GM18499 (cell line): ENCODE measurements around the gene SPATA2L.
"Not testable (repeated sequence)": the region's sequence is repeated elsewhere in the genome, so short reads cannot be mapped to it uniquely, and the experiment has no call there.

Experiments used
- ATAC-seq: cut with Tn5 transposase; IDR thresholded peaks from one replicate; pipeline ENCODE4 v1.9.1; 2021; ENCODE audit warnings: moderate number of reproducible peaks; ENCODE audit not compliant: insufficient read depth, unreplicated experiment

SPATA2L gene

DNA sequence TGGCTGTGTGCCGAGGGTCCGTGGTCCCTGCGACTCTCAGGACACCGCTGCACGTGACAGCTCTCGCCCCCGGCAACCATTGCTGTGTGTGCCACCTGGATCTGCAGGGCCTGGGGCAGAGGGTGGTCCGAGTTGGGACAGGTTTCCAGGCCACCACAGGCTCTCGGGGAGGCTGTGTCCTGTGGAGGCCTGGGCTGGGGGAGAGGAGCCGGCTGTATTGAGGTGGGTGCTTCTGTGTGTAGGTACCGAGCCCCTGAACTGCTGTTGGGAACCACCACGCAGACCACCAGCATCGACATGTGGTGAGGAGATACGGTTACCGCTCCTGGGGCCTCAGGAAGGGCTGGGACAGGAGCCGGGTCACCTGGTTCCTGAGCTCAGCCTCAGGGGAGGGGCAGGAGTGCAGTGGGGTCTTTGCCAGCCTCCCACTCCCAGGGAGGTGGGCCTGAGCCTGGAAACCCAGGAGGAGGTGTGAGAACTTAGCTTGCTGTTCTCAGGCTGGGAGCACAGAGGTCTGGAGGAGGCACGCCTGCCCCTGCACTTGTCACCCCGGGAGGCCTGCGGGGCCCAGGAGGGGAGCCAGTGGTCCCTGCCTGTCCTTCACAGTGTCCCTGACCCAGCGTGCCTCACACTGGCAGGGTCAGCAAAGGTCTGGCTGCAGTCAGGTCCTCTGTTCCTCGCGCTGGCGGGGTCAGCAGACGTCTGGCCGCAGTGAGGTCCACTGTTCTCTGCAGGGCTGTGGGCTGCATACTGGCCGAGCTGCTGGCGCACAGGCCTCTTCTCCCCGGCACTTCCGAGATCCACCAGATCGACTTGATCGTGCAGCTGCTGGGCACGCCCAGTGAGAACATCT, 7.3 kb downstream of the SPATA2L start:
- no peak for ATAC-seq

DNA sequence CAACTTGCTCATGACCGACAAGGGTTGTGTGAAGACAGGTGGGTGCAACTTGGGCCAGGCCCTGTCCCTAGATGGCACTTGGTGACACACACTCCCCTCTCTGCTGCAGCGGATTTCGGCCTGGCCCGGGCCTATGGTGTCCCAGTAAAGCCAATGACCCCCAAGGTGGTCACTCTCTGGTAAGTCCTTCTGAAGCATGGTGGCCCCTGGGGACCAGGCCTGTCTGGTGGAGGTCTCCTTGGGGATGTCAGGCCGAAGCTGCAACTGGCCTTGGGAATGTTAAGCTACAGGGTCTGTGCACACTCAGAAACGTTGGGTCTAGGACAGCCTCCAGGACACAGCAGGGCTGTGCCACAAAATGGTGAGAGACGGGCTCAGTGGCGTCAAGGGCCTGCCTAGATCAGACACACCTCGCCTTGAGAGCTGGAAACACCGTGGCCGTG, 8.2 kb downstream of the SPATA2L start:
- ATAC-seq = no peak

DNA sequence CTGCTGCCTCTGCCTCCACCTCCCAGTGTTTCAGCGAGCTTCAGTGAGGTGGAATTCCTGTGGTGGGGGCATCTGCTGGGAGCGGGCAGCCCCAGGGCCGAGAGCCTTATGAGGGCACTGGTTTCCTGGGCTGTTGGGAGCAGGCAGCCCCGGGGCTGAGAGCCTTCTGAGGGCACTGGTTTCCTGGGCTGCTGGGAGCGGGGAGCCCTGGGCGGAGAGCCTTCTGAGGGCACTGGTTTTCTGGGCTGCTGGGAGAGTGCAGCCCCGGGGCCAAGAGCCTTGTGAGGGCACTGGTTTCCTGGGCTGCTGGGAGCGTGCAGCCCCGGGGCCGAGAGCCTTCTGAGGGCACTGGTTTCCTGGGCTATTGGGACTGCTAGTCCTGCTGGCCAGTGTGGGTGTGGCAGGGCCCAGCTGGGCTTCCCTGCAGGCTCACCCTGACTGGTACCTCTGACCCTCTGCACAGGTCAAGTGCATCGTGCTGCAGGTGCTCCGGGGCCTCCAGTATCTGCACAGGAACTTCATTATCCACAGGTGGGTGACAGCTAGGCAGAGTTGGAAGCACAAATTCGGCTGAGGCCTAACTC, 9.4 kb downstream of the SPATA2L start:
- ATAC-seq = no peak

DNA sequence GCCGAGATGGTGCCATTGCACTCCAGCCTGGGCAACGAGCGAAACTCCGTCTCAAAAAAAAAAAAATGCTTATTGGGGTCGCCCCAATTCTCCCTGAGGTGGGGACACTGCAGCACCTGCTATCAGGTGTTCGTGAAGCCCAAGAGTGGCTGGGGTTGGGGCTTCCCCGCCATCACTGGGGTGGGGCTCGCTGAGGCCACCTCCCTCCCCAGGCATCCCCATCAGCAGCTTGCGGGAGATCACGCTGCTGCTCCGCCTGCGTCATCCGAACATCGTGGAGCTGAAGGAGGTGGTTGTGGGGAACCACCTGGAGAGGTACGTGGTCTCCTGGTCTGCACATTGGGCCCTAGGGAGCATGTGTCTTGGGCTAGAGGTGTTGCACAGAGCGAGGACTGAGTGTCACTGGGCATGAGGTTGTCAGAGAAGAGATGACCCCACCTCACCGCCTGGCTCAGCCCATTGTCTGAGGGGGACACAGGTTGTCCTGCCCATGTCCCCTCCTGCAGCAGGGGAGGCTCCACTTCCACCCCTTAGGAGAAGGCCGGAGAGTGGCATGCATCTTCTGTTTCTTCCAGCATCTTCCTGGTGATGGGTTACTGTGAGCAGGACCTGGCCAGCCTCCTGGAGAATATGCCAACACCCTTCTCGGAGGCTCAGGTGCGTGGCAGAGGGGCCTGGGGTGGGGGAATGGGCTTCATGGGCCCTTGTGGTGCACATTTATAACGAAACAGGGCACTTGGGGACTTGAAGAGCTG, 10.1 kb downstream of the SPATA2L start:
- no peak for ATAC-seq

DNA sequence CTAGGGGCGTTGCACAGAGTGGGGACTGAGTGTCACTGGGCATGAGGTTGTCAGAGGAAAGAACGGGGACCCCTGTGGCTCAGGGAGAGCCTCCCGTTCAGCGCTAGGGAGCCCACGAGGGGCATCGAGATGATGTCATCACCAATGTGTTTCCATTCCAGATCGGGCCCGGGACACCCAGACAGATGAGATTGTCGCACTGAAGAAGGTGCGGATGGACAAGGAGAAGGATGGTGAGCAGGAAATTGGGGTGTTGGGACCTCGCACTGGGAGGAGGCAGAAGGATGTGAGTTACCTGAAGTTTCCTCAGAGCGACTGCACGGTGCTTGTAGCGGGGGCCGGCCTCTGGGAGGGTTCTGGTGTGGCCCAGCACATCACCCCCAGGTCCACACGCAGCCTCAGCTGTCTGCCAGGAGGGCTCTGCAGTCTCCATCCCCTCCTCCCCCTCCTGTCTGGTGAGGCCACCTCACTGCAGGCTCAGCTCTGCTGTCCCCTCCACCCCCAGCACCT, 11.1 kb downstream of the SPATA2L start:
- no peak for ATAC-seq

DNA sequence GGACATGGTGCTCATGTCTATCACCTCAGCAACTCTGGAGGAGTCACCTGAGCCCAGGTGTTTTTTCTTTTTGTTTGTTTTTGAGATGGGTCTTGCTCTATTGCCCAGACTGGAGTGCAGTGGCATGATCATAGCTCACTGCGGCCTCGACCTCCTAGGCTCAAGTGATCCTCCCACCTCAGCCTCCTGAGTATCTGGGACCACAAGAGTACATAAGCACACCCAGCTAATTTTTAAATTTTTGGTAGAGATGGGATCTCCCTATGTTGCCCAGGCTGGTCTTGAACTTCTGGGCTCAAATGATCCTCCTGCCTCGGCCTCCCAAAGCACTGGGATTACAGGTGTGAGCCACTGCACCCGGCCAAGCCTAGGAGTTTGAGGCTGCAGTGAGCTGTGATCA, 11.9 kb downstream of the SPATA2L start:
- ATAC-seq = not testable (repeated sequence)

DNA sequence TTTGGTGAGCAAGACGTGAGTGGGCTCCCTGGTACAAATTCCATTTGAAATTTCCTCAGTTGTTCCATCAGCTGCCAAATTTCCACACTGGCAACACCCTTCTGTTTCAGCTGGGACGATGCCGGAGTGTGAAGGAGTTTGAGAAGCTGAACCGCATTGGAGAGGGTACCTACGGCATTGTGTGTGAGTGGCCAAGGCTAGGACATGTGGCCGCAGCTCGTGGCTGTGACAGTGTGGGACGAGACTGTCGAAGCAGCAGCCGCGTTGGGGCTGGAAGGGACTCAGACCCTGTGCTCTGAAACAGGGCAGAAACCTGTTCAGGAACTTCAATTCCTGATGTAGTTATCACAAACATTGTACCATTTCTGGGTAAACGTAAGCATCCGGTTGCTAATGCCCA, 12.4 kb downstream of the SPATA2L start:
- ATAC-seq = no peak

DNA sequence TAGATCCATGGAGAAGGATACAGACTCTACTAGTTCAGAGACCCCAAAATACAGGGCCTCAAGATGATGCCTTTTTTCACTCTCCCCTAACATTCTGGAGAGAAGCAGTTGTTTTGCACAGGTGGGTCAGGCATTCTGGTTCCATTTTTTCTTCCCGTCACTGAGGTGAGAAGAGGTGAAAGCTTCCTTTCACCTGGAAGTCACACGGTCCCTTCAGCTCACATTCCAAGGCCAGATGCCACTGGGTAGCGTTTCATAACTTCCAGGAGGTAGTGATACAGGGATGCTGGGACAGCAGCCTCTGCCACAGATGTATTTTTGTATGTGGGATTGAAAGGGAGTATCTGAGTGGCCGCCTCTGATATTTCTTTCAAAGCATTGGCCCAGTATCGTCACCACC, 13.1 kb downstream of the SPATA2L start:
- no peak for ATAC-seq

DNA sequence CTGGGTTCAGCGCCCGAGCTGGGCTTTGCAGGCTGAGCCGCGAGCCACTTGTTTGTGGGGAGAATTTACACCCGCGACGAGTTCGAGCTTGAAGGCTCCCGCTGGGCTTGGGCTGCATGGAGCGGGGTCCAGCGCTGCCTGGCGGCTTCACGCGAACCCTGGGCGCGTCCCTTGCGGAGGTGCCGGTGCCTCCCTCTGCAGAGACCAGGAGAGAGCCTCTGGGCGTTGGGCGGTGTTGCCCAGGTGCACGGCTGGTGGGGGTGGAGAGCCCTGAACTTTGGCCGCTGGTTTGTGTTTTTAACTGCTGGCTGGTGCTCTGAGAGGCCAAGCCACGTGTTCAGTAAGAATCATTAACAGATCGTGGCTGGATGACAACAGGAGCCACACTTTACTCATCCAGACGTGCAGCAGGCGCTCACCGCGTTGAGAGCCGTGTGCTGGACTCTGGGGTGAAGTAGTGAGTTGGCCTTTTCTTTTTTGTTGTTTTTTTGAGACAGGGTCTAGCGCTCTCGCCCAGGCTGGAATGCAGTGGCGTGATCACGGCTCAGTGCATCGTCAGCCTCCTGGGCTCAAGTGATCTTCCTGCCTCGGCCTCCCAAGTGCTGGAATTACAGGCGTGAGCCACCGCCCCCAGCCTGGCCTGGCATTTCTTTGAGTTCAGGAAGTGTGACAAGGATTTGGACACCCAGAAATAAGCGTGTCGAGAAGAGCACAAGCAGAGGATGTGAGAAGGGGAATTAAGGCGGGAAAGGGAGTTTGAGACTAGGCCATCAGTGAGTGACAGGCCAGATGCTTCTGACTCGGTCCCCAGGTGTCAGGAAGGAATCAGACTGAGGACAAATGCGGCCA, 14.2 kb downstream of the SPATA2L start:
- peak; percentile 11 for ATAC-seq

DNA sequence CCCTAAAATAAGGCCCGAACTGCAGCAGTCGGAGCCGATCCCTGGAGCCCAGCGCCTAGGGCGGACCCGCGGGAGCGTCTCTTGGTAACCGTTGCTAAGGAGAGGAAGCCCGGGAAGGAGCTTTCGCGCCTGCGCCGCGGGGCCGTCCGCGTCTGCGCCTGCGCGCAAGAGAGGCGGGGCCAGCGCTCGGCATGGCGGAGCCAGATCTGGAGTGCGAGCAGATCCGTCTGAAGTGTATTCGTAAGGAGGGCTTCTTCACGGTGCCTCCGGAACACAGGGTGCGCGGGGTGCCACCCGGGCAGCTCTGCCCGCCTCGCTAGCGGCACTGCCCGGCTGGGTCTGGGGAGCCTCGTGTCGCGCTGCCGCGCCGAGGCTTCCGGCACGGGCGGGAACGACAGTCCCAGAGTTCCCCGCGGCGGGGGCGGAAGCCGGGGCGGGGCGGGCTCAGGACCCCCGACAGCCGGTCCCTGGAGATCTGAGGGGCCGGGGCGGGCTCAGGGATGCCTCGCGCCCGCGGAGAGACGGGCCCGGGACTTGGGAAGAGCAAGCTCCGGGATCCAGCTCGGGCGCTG, 14.9 kb downstream of the SPATA2L start, which contains the start of gene CDK10:
Gene CDK10 (plus strand): TSS at position 170 of the 572 bp plus-strand sequence. CDS start 22 bp downstream, at position 192.
- ATAC-seq = peak; percentile 47

DNA sequence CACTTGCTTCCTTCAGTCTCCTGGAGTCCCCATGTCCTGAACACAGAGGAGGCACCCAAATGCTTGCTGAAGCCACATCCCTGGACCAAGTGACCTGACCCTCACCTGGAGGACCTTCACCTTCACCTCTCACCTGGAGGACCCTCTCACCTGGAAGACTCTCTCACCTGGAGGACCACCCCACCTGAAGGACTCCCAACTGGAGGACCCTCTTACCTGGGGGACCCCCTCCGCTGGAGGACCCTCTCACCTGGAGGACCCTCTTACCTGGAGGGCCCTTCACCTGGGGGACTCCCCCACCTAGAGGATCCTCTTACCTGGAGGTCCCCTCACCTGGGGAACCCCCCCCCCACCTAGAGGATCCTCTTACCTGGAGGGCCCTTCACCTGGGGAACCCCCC, 15.6 kb downstream of the SPATA2L start:
- ATAC-seq = no peak

DNA sequence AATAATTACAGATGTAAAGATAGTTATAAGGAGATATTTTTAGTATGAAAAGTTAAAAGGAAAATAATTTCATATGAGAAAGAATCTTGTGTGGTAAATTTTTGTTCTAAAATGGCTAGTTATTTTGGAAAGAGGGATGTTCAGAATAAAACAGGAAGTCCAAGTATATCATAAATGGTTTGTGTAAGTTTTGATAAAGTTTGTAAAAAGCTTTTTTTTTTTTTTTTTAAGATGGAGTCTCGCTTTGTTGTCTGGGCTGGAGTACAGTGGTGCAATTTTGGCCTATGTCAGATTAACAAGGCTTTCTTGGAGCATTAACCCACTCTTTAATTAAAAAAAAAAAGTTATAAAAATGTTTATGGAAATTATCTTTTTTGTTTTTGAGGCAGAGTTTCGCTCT, 23.2 kb downstream of the SPATA2L start:
- ATAC-seq = no peak

DNA sequence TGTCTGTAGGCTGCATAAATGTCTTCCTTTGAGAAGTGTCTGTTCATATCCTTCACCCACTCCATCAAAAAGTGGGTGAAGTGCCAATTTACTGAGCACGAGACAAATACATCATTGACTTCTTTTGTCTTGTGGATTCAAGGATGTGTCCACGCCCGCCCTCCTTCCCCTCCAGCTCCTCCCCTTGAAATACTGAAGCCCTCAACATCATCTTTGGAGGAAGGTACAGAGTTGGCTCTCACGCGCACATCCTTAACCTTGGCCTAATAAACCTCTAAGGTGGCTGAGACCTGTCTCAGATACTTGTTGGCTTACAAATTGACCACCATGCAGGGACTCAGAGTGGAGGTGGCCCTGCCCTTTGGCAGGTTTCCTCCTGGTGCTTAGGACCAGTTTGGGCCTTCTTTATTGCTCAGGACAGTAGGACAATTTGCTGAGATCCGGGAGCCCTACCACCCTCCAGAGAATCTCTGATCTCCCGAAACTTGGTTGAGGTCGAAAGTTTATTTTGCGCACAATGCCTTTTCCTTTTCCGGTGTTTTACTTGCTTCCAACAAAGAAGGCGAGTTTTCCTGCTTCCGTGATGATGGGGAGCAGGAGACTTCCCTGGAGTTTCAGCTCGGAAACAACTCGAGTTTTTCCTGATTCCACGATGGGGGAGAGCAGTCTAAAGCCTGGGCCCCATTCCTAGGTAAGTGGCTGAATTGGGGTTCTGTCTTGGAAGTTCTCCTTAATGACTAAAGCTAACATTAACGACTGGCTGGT, 29.1 kb downstream of the SPATA2L start:
- ATAC-seq = no peak

DNA sequence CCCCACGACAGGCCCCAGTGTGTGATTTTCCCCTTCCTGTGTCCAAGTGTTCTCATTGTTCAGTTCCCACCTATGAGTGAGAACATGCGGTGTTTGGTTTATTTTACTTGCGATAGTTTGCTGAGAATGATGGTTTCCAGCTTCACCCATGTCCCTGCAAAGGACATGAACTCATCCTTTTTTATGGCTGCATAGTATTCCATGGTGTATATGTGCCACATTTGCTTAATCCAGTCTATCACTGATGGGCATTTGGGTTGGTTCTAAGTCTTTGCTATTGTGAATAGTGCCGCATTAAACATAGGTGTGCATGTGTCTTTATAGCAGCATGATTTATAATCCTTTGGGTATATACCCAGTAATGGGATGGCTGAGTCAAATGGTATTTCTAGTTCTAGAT, 29.9 kb downstream of the SPATA2L start:
- ATAC-seq = not testable (repeated sequence)

DNA sequence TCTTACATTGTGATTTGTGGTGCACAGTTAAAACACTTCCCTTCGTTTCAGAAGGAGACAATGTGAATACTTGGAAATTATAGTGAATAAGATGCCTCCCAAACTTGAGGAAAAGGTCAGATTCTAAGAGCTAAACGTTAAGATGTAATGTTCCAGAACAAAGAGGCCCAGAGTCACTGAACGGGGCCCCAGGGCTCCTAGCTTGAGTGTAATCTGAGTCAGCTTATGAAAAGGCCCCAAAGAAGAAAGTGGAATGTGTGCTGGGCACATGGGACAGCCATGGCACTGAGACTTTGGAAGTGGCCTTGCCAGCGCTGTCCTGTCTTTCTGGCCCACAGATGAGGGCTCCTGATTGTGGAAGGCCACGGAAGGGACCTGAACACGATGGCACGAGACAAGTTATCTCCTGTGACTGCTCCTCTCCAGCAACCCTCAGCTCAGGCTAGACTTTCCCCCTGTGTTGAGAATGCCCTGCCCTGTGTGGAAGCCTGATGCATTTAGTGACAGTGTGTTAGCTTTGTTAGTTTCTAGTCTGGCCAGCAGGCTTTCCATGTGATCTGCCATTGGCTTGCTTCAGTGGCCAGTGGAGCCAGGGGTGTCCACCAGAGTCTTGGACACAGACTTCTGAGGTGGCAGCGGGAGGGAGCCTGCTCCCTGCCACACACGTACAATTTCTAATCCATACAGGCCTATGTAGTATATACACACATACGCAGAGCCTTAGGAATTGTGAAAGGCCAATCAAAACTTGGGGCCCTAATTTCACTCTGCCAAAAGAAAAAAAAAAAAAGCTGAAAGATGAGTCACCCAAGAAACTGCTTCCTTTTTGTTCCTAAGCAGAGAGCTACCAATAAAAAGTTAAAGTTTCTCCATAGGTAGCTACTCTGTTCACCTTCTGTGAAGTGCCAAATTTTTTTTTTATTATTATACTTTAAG, 30.7 kb downstream of the SPATA2L start:
- ATAC-seq = no peak

DNA sequence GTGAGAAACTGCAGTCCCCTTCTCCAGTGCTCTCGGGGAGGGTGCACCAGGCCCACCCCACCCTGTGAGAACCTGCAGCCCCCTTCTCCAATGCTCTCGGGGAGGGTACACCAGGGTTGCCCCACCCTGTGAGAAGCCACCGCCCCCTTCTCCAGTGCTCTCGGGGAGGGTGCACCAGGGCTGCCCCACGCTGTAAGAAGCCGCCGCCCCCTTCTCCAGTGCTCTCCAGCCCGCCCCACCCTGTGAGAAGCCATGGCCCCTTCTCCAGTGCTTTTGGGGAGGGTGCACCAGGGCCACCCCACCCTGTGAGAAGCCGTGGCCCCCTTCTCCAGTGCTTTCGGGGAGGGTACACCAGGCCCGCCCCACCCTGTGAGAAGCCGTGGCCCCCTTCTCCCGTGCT, 31.8 kb downstream of the SPATA2L start:
- no peak for ATAC-seq

DNA sequence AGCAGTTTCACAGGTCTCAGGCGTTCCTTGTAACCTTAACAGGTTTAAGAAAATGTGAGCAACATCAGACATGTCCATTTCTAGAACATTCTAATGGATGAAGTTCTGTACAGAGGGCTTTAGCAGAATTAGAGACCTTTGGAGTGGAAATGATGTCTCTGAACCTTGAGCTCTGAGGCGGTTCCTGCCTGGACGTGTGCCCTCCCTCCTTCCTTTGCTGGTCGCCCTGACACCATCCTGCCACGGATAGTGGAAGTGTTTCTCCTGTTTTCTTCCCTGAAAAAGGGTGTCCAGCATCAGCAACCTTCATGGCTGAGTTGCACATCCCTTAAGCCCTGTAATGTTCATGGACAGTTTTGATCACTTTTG, 32.7 kb downstream of the SPATA2L start:
- ATAC-seq = no peak

DNA sequence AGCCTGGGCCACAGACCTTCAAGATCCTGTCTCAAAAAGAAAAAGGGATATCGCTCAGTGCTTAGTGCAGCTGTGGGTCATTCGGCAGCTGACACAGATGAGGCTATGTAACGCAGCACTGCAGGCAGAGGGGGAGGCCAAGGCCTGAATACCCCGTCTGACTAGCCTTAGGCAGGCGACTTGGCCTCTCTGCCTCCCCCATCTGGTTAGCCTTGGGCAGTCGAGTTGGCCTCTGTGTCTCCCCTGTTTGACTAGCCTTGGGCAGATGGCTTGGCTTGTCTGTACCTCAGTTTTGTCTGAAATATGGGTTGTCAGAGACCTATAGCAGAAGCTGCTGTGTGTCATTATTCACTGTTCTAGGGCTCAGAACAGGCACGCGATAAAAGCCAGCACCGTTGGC, 33.9 kb downstream of the SPATA2L start:
- ATAC-seq = no peak
